H1 (cell line): ENCODE measurements around the gene CNTD1. TPM values are rescaled to one million over a fixed set of nuclear protein-coding genes. Genes with fewer than 3 reads are reported as not detected.

Experiments
- CTCF ChIA-PET: fragments of 300-600 bp; sonication (Branson Sonifier 250); formaldehyde crosslinking; loops from one replicate; lab custom pipeline; 2021; ENCODE audit not compliant: partially characterized antibody; lab: Charles Lee
- POLR2A ChIA-PET: fragments of 300-600 bp; sonication (Branson Sonifier 250); formaldehyde crosslinking; loops from one replicate; lab custom pipeline; 2021; ENCODE audit warnings: inconsistent platforms; ENCODE audit not compliant: partially characterized antibody; lab: Charles Lee
- DNase-seq, 2 experiments: peaks; one replicate each; pipeline versions ENCODE4 v3.0.0 to v3.0.0-alpha.2; 2010 to 2022; ENCODE audit warnings: low spot score in 2 of 2, low read depth in 1 of 2, mixed read lengths in 1 of 2
- FAIRE-seq: peaks from 2 replicates; lab custom pipeline; 2011; peaks lifted over from hg19 to GRCh38; lab: Jason Lieb, UNC
- H2AFZ ChIP-seq: 2 replicates; pipeline ENCODE4 v1.8.1; 2012; ENCODE audit warnings: low read length, inconsistent platforms
- H2AK5ac ChIP-seq: 2 replicates; pipeline ENCODE4 v1.6.1; 2013; ENCODE audit warnings: low read depth, low read length
- H2BK120ac ChIP-seq: replicated peaks from 2 replicates; pipeline ENCODE3; 2013; ENCODE audit warnings: low read depth, low read length, inconsistent platforms
- H2BK12ac ChIP-seq: 2 replicates; pipeline ENCODE4 v1.6.1; 2013; ENCODE audit warnings: low read depth, low read length
- H2BK15ac ChIP-seq: 2 replicates; pipeline ENCODE4 v1.6.1; 2013; ENCODE audit warnings: low read length
- H2BK20ac ChIP-seq: 2 replicates; pipeline ENCODE4 v1.6.1; 2013; ENCODE audit warnings: low read length
- H2BK5ac ChIP-seq: 2 replicates; pipeline ENCODE4 v1.6.1; 2013; ENCODE audit warnings: low read depth, low read length
- H3K14ac ChIP-seq: 2 replicates; pipeline ENCODE4 v1.6.1; 2013; ENCODE audit warnings: inconsistent platforms; ENCODE audit not compliant: insufficient read length
- H3K18ac ChIP-seq: 2 replicates; pipeline ENCODE4 v1.6.1; 2013; ENCODE audit warnings: low read length; ENCODE audit errors: extremely low read depth
- H3K23ac ChIP-seq: 2 replicates; pipeline ENCODE4 v1.6.1; 2013; ENCODE audit warnings: inconsistent platforms; ENCODE audit not compliant: insufficient read length
- H3K23me2 ChIP-seq: 2 replicates; pipeline ENCODE4 v1.6.1; 2013; ENCODE audit warnings: low read depth, low read length
- H3K27ac ChIP-seq: 2 replicates; pipeline ENCODE4 v1.6.1; 2011; ENCODE audit warnings: low read depth, low read length, inconsistent platforms
- H3K27me3 ChIP-seq, 4 experiments: replicated peaks in 1 of 4; 1 replicate in 1 of 4; 2 replicates in 3 of 4; pipeline versions ENCODE4 v1.6.1 to v1.8.1; 2011 to 2013; ENCODE audit warnings: low read length in 3 of 4, mild to moderate bottlenecking in 3 of 4, inconsistent platforms in 2 of 4, mixed read lengths in 2 of 4, moderate library complexity in 1 of 4; ENCODE audit not compliant: control insufficient read depth in 3 of 4, insufficient read depth in 3 of 4; ENCODE audit errors: extremely low read depth in 1 of 4
- H3K36me3 ChIP-seq, 4 experiments: 2 replicates each; pipeline versions ENCODE4 v1.6.1 to v1.8.1; 2011 to 2013; ENCODE audit warnings: mild to moderate bottlenecking in 4 of 4, low read length in 3 of 4, moderate library complexity in 2 of 4, control low read depth in 1 of 4, inconsistent platforms in 1 of 4; ENCODE audit not compliant: insufficient read depth in 4 of 4, control insufficient read depth in 2 of 4
- H3K4ac ChIP-seq: replicated peaks from 2 replicates; pipeline ENCODE3; 2013; ENCODE audit warnings: low read length, low read depth, mixed read lengths, inconsistent platforms; ENCODE audit not compliant: insufficient read length
- H3K4me1 ChIP-seq, 4 experiments: replicated peaks in 1 of 4; 1 replicate in 1 of 4; 2 replicates in 3 of 4; pipeline versions ENCODE4 v1.6.1 to v1.8.1; 2011 to 2013; ENCODE audit warnings: low read length in 3 of 4, inconsistent platforms in 2 of 4, mixed read lengths in 1 of 4; ENCODE audit not compliant: insufficient read depth in 4 of 4, control insufficient read depth in 3 of 4
- H3K4me2 ChIP-seq, 2 experiments: 2 replicates each; pipeline versions ENCODE4 v1.6.1 to v1.8.1; 2011 to 2013; ENCODE audit warnings: low read depth in 2 of 2, low read length in 2 of 2, control low read depth in 1 of 2, inconsistent platforms in 1 of 2, mild to moderate bottlenecking in 1 of 2; ENCODE audit not compliant: insufficient read depth in 1 of 2
- H3K4me3 ChIP-seq, 4 experiments: fragments of 200-600, 300-600 bp in 1 of 4; sonication (generic), shearing (Covaris generic), sonication (Bioruptor Twin) in 1 of 4; 2 replicates each; pipeline versions ENCODE4 v1.5.1 to v1.8.1; 2011 to 2016; ENCODE audit warnings: low read length in 4 of 4, low read depth in 3 of 4, control low read depth in 2 of 4, inconsistent platforms in 2 of 4, mild to moderate bottlenecking in 2 of 4, mixed read lengths in 1 of 4, moderate library complexity in 1 of 4; ENCODE audit not compliant: insufficient read depth in 2 of 4; ENCODE audit errors: extremely low read depth in 1 of 4
- H3K56ac ChIP-seq: replicated peaks from 2 replicates; pipeline ENCODE3; 2013; ENCODE audit warnings: low read depth, mild to moderate bottlenecking, mixed read lengths, low read length, inconsistent platforms; ENCODE audit not compliant: insufficient read length
- H3K79me1 ChIP-seq: 2 replicates; pipeline ENCODE4 v1.6.1; 2013; ENCODE audit warnings: low read depth, low read length, control low read depth
- H3K79me2 ChIP-seq, 2 experiments: 2 replicates each; pipeline versions ENCODE4 v1.6.1 to v1.8.1; 2012 to 2013; ENCODE audit warnings: low read length in 2 of 2, mild to moderate bottlenecking in 2 of 2, inconsistent platforms in 1 of 2; ENCODE audit not compliant: insufficient read depth in 2 of 2, control insufficient read depth in 1 of 2
- H3K9ac ChIP-seq, 4 experiments: replicated peaks in 1 of 4; 1 replicate in 1 of 4; 2 replicates in 3 of 4; pipeline versions ENCODE4 v1.6.1 to v1.8.1; 2011 to 2013; ENCODE audit warnings: low read depth in 3 of 4, low read length in 3 of 4, control low read depth in 2 of 4, mild to moderate bottlenecking in 2 of 4, moderate library complexity in 2 of 4, inconsistent platforms in 1 of 4; ENCODE audit errors: extremely low read depth in 1 of 4
- H3K9me3 ChIP-seq, 2 experiments: 2 replicates each; pipeline versions ENCODE4 v1.6.1 to v1.8.1; 2012 to 2013; ENCODE audit warnings: mild to moderate bottlenecking in 2 of 2, moderate library complexity in 2 of 2, control low read depth in 1 of 2, inconsistent platforms in 1 of 2, low read depth in 1 of 2, low read length in 1 of 2, mixed read lengths in 1 of 2; ENCODE audit not compliant: insufficient read depth in 2 of 2
- H4K20me1 ChIP-seq, 2 experiments: replicated peaks in 1 of 2; 2 replicates each; pipeline versions ENCODE3 to v1.8.1; 2011 to 2013; ENCODE audit warnings: inconsistent platforms in 2 of 2, low read length in 2 of 2, mild to moderate bottlenecking in 1 of 2; ENCODE audit not compliant: insufficient read depth in 2 of 2, control insufficient read depth in 1 of 2
- H4K5ac ChIP-seq: 2 replicates; pipeline ENCODE4 v1.6.1; 2013; ENCODE audit warnings: low read length, low read depth, mixed read lengths, inconsistent platforms; ENCODE audit not compliant: insufficient read length
- H4K8ac ChIP-seq: 2 replicates; pipeline ENCODE4 v1.8.0; 2013; ENCODE audit warnings: mild to moderate bottlenecking, moderate library complexity, low read length, inconsistent platforms; ENCODE audit not compliant: insufficient read depth; ENCODE audit errors: extremely low read depth
- H4K91ac ChIP-seq: replicated peaks from 2 replicates; pipeline ENCODE3; 2013; ENCODE audit warnings: low read length, mixed read lengths, inconsistent platforms; ENCODE audit not compliant: insufficient read length
- CTCF ChIP-seq, 3 experiments: IDR thresholded peaks; 1 replicate in 2 of 3; 2 replicates in 1 of 3; pipeline versions ENCODE4 v1.5.1 to v1.6.1; 2011; ENCODE audit warnings: low read length in 3 of 3, mild to moderate bottlenecking in 3 of 3, inconsistent platforms in 2 of 3, low read depth in 1 of 3, moderate library complexity in 1 of 3; ENCODE audit not compliant: insufficient read depth in 1 of 3; ENCODE audit errors: control extremely low read depth in 1 of 3
- GTF2F1 ChIP-seq: IDR thresholded peaks from 2 replicates; pipeline ENCODE4 v1.6.1; 2012; ENCODE audit warnings: low read depth, low read length, improper control_type of control experiment, borderline replicate concordance
- KDM1A ChIP-seq: fragments of 200-600, 300-600 bp; sonication (generic); IDR thresholded peaks from 2 replicates; pipeline ENCODE4 v1.7.1; 2016; ENCODE audit warnings: mild to moderate bottlenecking, low read length, borderline replicate concordance
- WGBS, 2 experiments: shearing (Covaris generic) in 1 of 2; methylation state at CpG; one replicate each; pipeline versions ENCODE4 v1.1.6 to v1.1.7; 2013 to 2015; ENCODE audit warnings: low lambda C conversion rate in 2 of 2, mixed read lengths in 2 of 2, inconsistent platforms in 1 of 2, low coverage in 1 of 2, missing lambda C conversion rate in 1 of 2; ENCODE audit not compliant: insufficient replicate concordance in 2 of 2, insufficient coverage in 1 of 2, insufficient read length in 1 of 2; ENCODE audit errors: extremely low coverage in 1 of 2, missing lambda C conversion rate in 1 of 2; 5-methylcytosine and 5-hydroxymethylcytosine counted together
- polyA plus RNA-seq, 7 experiments: library from polyadenylated mRNA; depleted of rRNA in 3 of 7; stranded (reverse) in 5 of 7; unstranded in 2 of 7; fragments of >200 nt in 5 of 7; fragments of 200-250 nt in 2 of 7; gene quantifications; 1 replicate in 5 of 7; 2 replicates in 1 of 7; 4 replicates in 1 of 7; pipeline versions ENCODE4 v1.2.1 to v1.2.3, GENCODE V29; 2011 to 2013; ENCODE audit warnings: missing spikeins in 2 of 7, mixed read lengths in 2 of 7
- total RNA-seq: library from RNA; stranded (reverse); fragmentation: NEBNext Ultra II Directional; extraction: Animal tissue kit (Norgen Biotek cat#: 25700); gene quantifications from 2 replicates; pipeline ENCODE4 v1.2.1, GENCODE V29; 2021

Gene CNTD1
- total and polyA plus RNA-seq, 2 of the 8 experiments (the other 6 are each of a cell fraction or from before 2014, with no cell fraction given), result not detected

- Histone ChIP-seq H3K27ac (no peak overlapping the region), H3K4ac (no peak overlapping the region), H2BK5ac (no peak overlapping the region), H3K23ac (no peak overlapping the region), H3K79me1 (no peaks in the 10 kb centered on the region; the same call in 1 of the 2 replicates), H3K4me2 (no peak overlapping the region), H2BK120ac (no peak overlapping the region), H4K8ac (no peak overlapping the region), H3K56ac (no peak overlapping the region), H4K91ac (no peak overlapping the region), H4K20me1 (no peaks in the 10 kb centered on the region), H2AFZ (no peak overlapping the region), H3K4me3 (no peak overlapping the region), H2BK20ac (no peak overlapping the region), H3K79me2 (no peaks in the 10 kb centered on the region), H3K23me2 (no peaks in the 10 kb centered on the region), H2BK15ac (no peak overlapping the region), H3K4me1 (no peaks in the 10 kb centered on the region), H2BK12ac (no peak overlapping the region), H3K9ac (no peak overlapping the region), H2AK5ac (no peak overlapping the region), H3K18ac (no peak overlapping the region), H4K5ac (no peak overlapping the region), H3K36me3 (no peaks in the 10 kb centered on the region), H3K9me3 (no peaks in the 10 kb centered on the region), H3K27me3 (no peaks in the 10 kb centered on the region), H3K14ac (no peak overlapping the region)
- DNase-seq (no peak), FAIRE-seq (no peak)
- WGBS, 2 experiments, result 86% methylated on average over 1 of the region's 1 CpG; no CpG with 5 or more reads in 1 of the 2 experiments
- ChIA-PET POLR2A (interaction anchor here (0.6 to 2.8 kb wide), 4 partner anchors 9 to 739 kb away, joined by 3 to 14 read pairs (median 4); partner anchors contain the start of gene AOC2), CTCF (interaction anchor here (1.1 to 6.8 kb wide), 4 partner anchors 12 to 72 kb away, joined by 3 to 55 read pairs (median 6); partner anchors contain the start of genes AOC2 and BECN1)
- no peak for TF ChIP-seq GTF2F1
- no peak for TF ChIP-seq KDM1A
- TF ChIP-seq CTCF (IDR thresholded peaks at IDR 0.05; ENCODE audit: control extremely low read depth in 1 of 3, insufficient read depth in 1 of 3, low read depth in 1 of 3, low read length in 3 of 3), result no peak
Measured at GRCh38 chr17:42857389-42857788, 58.7 kb downstream of the CNTD1 start.
